Measurements from ENCODE around the gene OTX1.

Gene OTX1

DNA sequence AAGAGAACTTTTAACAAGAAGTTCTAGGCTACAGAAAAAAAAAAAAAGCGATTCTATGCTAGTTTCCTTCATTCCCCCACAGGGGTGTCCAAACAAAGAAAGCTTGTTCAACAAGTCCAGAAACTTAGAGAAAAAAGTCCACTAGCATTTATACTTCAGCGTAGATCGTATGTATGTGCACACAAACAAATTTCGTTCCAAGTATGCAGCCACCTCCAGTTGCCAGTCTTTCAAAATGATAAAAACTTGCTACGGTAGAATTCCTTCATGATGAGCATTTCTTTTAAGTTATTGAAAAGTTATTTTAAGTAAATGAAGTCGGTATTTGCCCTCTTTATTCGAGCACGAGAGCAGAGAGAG lies 3.7 kb upstream of the OTX1 start:
- H3K4me3 ChIP-seq (ENCODE audit: low read length), result no peak overlapping the region
- DNase-seq (ENCODE audit: low read depth), result no peak
- TF ChIP-seq, protein P1, sequence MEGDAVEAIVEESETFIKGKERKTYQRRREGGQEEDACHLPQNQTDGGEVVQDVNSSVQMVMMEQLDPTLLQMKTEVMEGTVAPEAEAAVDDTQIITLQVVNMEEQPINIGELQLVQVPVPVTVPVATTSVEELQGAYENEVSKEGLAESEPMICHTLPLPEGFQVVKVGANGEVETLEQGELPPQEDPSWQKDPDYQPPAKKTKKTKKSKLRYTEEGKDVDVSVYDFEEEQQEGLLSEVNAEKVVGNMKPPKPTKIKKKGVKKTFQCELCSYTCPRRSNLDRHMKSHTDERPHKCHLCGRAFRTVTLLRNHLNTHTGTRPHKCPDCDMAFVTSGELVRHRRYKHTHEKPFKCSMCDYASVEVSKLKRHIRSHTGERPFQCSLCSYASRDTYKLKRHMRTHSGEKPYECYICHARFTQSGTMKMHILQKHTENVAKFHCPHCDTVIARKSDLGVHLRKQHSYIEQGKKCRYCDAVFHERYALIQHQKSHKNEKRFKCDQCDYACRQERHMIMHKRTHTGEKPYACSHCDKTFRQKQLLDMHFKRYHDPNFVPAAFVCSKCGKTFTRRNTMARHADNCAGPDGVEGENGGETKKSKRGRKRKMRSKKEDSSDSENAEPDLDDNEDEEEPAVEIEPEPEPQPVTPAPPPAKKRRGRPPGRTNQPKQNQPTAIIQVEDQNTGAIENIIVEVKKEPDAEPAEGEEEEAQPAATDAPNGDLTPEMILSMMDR (conservative IDR thresholded peaks at IDR 0.05; ENCODE audit: low read length), result no peak

DNA sequence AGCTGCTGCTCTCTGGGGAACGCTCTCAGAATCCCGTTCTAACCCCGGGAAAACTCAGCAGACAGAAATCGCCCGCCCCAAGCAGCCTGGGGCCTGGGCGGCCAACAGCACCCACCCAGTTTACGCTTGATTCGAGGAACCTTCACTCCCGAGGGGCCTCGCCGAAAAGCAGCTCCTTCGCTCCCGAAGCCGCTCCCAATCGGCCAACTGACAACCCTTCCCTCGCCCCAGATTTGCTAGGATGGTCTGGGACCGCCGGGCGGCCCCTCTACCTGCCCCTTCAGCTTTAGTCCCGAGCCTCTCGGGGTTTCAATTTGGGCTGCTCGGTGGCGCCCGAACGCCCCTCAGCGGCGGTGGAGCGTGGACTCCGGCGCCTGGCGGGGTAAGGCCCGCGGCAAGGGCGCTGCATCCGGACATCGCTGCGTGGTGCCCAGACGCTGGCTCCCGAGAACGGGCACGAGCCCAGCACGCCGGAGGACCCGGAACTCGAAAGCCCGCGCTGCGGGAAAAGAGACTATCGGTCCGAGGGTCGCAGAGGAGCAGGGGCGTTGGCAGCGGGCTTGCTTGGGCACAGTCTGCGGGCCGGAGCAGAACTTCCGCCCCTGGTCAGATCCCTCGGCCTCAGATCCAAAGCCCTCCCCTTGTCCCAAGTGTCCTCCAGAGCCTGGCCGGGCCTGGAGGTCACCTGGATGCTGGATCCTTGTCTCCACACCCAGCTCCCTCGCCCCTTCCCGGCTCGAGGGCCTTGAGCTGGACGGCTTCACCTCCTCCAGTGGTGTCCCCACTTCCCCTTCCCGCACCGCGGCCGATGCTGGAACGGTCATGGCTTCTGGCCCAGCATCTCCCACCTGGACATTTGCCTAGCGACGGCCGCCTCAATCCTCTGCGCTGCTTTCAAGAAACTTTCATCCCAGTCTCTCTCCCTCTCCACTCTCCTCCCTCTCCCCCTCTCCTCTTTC lies 3.0 kb upstream of the OTX1 start:
- TF ChIP-seq, protein P1 (conservative IDR thresholded peaks at IDR 0.05; ENCODE audit: low read length), result no peak
- no peak for DNase-seq (ENCODE audit: low read depth)
- no peak overlapping the region for H3K4me3 ChIP-seq (ENCODE audit: low read length)

DNA sequence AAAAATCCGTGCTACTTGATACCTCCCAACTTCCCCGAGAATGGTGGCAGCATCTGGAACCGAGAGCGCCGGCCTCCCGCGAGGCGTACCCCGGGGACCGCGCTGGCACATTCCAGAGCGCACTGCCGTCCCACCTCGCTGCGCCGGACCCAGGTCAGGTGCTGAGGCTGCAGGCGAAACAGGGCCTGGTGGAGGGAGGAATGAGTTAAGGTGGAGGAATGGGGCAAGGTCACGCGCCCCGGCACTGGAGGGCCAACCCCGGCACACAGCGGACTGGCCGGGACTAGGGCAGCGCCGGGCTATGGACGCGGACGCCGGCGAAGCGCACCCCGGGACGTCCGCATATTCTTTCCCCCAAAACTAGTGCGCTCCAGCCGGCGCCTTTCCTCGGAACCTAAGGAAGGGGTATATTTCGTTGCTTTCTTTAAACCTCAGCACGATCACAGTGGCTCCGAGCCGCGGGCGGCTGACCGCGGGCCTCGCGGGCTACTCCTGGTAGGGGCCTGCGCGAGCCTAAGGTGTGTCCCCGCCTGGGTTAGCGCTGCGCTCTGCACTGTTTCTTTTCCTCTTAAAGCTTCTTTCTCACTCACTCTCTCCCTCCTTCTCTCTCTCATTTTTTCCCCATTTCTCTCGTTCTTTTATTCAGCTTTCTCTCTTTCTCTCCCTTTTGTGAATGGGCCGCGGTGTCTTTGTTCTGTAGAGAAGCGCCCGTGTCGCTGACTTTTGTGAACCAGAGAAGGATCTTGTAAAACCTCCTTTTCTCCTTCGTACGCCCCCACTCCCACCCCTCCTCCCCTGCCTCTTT lies 2.1 kb upstream of the OTX1 start:
- TF ChIP-seq, protein P1 (conservative IDR thresholded peaks at IDR 0.05; ENCODE audit: low read length), result no peak
- no peak for DNase-seq (ENCODE audit: low read depth)
- H3K4me3 ChIP-seq (ENCODE audit: low read length), result no peak overlapping the region

DNA sequence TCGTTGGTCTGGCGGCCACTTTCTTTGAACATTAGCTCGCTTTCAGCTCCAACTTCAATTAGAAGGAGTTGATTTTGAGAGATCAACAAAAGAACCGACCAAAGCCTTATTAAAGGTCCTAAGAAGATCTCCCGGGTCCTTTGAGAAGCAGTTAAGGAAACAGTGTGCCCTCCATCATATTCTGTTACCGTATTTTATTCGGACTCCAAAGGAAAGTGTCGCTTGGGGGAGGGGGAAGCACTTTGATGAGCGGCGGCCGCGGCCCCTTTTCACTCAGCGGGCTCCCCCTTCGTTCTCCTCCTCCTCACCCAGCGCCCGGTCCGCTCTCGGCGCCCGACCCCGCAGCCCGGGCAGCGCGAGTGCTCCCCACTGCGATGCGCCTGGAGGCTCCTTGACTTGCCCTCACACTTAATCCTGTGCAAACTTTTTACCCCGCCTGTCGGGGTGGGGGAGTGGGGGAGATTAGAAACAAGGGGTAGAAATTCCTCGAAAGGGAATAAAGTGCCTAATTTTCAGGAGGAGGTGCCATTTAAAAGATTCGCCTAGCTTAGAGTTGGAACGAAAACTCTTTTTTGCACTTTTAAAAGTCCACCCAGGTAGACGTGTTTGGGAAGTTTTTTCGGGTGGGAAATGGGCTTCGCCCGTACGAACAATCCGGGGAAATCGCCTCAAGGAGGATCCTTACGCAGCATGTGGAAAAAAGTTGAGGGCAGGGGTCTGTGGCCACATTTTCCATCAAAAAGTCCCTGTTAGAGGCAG lies 1.2 kb upstream of the OTX1 start:
- no peak for DNase-seq (ENCODE audit: low read depth)
- TF ChIP-seq, protein P1 (conservative IDR thresholded peaks at IDR 0.05; ENCODE audit: low read length), result no peak
- H3K4me3 ChIP-seq (ENCODE audit: low read length), result peak overlapping the region; percentile 57

DNA sequence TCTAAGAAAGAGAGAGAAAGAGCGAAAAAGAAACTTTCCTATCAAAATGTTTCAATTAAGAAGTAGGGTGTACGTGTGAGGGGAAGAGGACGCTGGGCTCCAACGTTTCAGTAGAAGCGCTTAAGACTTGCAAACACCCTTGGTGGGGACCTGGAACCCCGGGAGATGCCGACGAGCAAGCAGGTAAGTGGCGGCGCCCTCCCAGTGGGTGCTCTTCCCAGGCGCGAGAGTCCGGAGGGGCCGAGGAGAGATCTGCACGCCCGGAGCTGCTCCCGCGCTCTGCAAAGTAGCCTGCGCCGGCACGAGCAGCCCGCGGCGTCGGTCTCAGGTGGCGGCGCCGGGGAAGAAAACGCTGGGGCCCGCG lies 678 bp upstream of the OTX1 start:
- peak overlapping the region; percentile 57 for H3K4me3 ChIP-seq (ENCODE audit: low read length)
- TF ChIP-seq, protein P1 (conservative IDR thresholded peaks at IDR 0.05; ENCODE audit: low read length), result no peak
- DNase-seq (ENCODE audit: low read depth), result no peak

DNA sequence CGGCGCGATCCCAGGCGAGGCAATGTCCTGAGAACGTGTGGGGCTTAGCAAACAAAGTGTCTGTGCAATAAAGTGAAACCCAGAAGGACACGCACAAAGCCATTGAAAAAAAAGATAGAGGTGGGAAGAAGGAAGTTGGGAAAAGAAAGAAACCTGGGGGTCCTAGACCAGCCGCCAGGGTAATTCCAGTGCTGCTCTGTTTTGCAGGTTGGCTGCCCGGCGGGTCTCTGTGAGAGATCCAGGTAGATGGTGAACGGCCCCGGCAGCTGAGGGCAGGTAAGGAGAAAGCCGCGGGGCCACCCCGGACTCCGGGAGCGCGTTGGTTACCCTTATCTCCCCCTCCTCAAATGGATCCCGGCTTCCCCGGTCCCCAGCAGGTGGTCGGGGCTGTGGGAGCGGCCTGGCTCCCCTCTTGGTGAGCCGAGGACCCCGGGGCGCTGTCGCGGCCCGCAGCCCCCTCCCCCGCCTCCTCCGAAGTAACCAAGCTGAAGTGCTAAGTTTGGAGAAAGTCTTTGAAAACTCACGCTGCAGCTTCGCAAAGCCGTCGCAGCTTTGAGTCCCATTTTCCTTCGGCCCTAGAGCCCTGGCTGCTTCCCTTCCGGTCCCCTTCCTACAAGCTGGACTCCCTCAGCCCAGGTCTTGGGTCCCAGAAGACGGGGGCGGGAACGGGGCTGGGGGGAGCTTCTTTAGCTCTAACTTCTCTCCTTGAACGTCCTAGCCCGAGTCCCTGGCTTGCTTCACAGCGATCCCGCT lies 588 bp downstream of the OTX1 start:
- peak overlapping the region; percentile 61 for H3K4me3 ChIP-seq (ENCODE audit: low read length)
- no peak for DNase-seq (ENCODE audit: low read depth)
- TF ChIP-seq, protein P1 (conservative IDR thresholded peaks at IDR 0.05; ENCODE audit: low read length), result no peak

All from AG10803 (cell line).